HepG2 (cell line): ENCODE measurements around the gene PPP1CC. TPM values are rescaled to one million over a fixed set of nuclear protein-coding genes. Genes with fewer than 3 reads are reported as not detected.

ENCODE experiments used
- ETV5 ChIP-seq: IDR thresholded peaks from 2 replicates; pipeline ENCODE4 v1.6.1; 2018; ENCODE audit warnings: missing biosample characterization, missing genetic modification reagents, inconsistent platforms, borderline replicate concordance
- GTF3A ChIP-seq: sonication (generic); formaldehyde crosslinking; conservative IDR thresholded peaks from 2 replicates; pipeline ENCODE4 v1.4.0; 2020; ENCODE audit warnings: mild to moderate bottlenecking, missing genetic modification reagents
- HNRNPLL ChIP-seq: fragments of 200-400 bp; formaldehyde crosslinking; IDR thresholded peaks from 2 replicates; pipeline ENCODE4 v1.6.1; 2017; ENCODE audit warnings: mild to moderate bottlenecking, low read depth, low read length; ENCODE audit not compliant: poor library complexity, severe bottlenecking
- IRX3 ChIP-seq: sonication (generic); formaldehyde crosslinking; IDR thresholded peaks from 2 replicates; pipeline ENCODE4 v1.8.1; 2023; ENCODE audit warnings: mild to moderate bottlenecking, low read depth, missing genetic modification reagents, borderline replicate concordance
- MYNN ChIP-seq: sonication (generic); formaldehyde crosslinking; IDR thresholded peaks from 2 replicates; pipeline ENCODE4 v1.4.0; 2020; ENCODE audit warnings: mild to moderate bottlenecking, low read depth, missing genetic modification reagents
- RARA ChIP-seq: IDR thresholded peaks from 2 replicates; pipeline ENCODE4 v1.6.1; 2016; ENCODE audit warnings: missing genetic modification reagents, missing compliant biosample characterization
- SOX6 ChIP-seq, 2 experiments: fragments of 450-650 bp in 1 of 2; sonication (generic) in 1 of 2; formaldehyde crosslinking in 1 of 2; IDR thresholded peaks; 2 replicates each; pipeline versions ENCODE4 v1.4.0 to v1.6.1; 2017 to 2020; ENCODE audit warnings: antibody characterized with exemption in 1 of 2, mild to moderate bottlenecking in 1 of 2, missing genetic modification reagents in 1 of 2
- SRF ChIP-seq: IDR thresholded peaks from 2 replicates; pipeline ENCODE4 v1.6.1; 2011; ENCODE audit warnings: mild to moderate bottlenecking, low read depth, low read length, moderate library complexity
- ZBTB8A ChIP-seq: sonication (generic); formaldehyde crosslinking; IDR thresholded peaks from 2 replicates; pipeline ENCODE4 v1.4.0; 2020; ENCODE audit warnings: mild to moderate bottlenecking, low read depth, missing genetic modification reagents, borderline replicate concordance
- ZFP1 ChIP-seq: IDR thresholded peaks from 2 replicates; pipeline ENCODE4 v1.6.1; 2016
- ZFP82 ChIP-seq: sonication (generic); formaldehyde crosslinking; IDR thresholded peaks from 2 replicates; pipeline ENCODE4 v1.5.1; 2020; ENCODE audit warnings: mild to moderate bottlenecking, missing genetic modification reagents, borderline replicate concordance
- ZNF616 ChIP-seq: sonication (generic); formaldehyde crosslinking; IDR thresholded peaks from 2 replicates; pipeline ENCODE4 v1.5.0; 2020; ENCODE audit warnings: low read depth, mild to moderate bottlenecking, missing genetic modification reagents
- ZNF644 ChIP-seq: IDR thresholded peaks from 2 replicates; pipeline ENCODE4 v1.6.1; 2016; ENCODE audit warnings: low read depth
- polyA plus RNA-seq, 8 experiments: library from polyadenylated mRNA; depleted of rRNA in 3 of 8; stranded (reverse) in 7 of 8; unstranded in 1 of 8; fragments of >200 nt; fragmentation: Illumina TruSeq in 4 of 8; extraction: Trizol in 4 of 8; gene quantifications; 2 replicates each; pipeline versions ENCODE4 v1.2.1 to v1.2.3, GENCODE V29; 2011 to 2016; ENCODE audit warnings: low read depth in 4 of 8, missing spikeins in 1 of 8, mixed read lengths in 1 of 8; ENCODE audit not compliant: insufficient read depth in 1 of 8
- total RNA-seq, 5 experiments: library from RNA; depleted of rRNA; stranded (reverse); fragments of >200 nt; fragmentation: Illumina TruSeq; extraction: Trizol; gene quantifications; 2 replicates each; pipeline ENCODE4 v1.2.3, GENCODE V29; 2016; ENCODE audit warnings: low read depth in 1 of 5
- TF ChIP-seq, protein P1 (sequence below), 2 experiments: fragments of 450-650 bp in 1 of 2; sonication (generic) in 1 of 2; formaldehyde crosslinking; IDR thresholded peaks; 2 replicates each; pipeline versions ENCODE4 v1.5.0 to v1.8.0; 2020 to 2022; ENCODE audit warnings: mild to moderate bottlenecking in 1 of 2, missing genetic modification reagents in 1 of 2
- TF ChIP-seq, protein P2 (sequence below), 2 experiments: fragments of 450-650 bp in 1 of 2; sonication (generic) in 1 of 2; formaldehyde crosslinking in 1 of 2; IDR thresholded peaks; 2 replicates each; pipeline versions ENCODE4 v1.6.1 to v1.8.0; 2016 to 2022; ENCODE audit warnings: antibody characterized with exemption in 1 of 2, mild to moderate bottlenecking in 1 of 2, missing genetic modification reagents in 1 of 2
- TF ChIP-seq, protein P3 (sequence below): sonication (generic); formaldehyde crosslinking; IDR thresholded peaks from 2 replicates; pipeline ENCODE4 v1.8.0; 2022; ENCODE audit warnings: mild to moderate bottlenecking, missing genetic modification reagents, moderate library complexity

The PPP1CC gene
- total and polyA plus RNA-seq, 2 of the 13 experiments (the other 11 are each of a cell fraction or from before 2014, with no cell fraction given): 178 to 187 TPM

DNA sequence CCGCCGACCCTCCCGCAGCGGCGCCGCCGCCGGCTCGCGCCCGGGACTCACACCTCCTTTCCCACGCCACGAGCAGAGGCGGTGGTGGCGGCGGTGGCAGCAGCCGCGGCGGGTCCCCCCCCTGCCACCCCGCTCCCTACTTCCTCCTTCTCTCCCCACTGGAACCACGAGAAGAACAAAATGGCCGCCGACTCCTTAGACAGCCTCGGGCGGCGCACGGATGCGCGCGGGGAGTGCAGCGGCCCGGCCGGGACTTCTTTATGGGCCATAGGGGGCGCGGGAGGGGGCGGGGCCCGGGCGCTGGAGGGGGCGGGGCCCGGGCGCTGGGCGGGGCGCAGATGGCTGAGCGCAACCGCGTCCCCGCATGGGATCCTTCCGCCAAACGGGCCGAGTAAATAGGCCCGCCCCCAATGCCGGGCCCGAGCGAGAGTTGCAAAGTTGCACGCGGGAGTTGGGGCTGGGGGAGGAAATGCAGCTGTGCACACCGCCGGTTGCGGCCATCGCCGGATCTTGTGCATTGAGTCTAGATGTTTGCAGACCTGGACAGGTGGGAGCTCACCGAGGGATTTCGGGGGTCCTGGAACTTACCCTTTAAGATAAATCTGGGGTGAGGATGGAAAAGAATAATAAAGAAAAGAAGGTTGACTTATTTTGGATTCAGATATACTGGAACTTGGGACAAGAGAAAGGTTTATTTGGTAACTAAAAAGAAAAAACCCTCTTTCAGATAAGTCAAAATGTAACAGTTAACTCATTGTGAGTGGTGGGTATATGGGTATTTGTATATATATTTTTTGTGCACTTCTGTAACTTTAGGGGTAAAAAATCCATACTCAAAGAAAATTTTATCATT is at the start of gene PPP1CC (continued):
- TF ChIP-seq ZNF616 (CRISPR knock-in tag): peak; percentile 62; the same call in 1 of the 2 replicates
- TF ChIP-seq ZFP1: no peak
- peak; percentile 47; the same call in 1 of the 2 replicates for TF ChIP-seq ETV5 (CRISPR knock-in tag)
- TF ChIP-seq, protein P1, sequence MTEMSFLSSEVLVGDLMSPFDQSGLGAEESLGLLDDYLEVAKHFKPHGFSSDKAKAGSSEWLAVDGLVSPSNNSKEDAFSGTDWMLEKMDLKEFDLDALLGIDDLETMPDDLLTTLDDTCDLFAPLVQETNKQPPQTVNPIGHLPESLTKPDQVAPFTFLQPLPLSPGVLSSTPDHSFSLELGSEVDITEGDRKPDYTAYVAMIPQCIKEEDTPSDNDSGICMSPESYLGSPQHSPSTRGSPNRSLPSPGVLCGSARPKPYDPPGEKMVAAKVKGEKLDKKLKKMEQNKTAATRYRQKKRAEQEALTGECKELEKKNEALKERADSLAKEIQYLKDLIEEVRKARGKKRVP (CRISPR knock-in tag; IDR thresholded peaks at IDR 0.05): peak in 1 of 2 experiments; percentile 25; a peak in 1 of 4 replicates
- no peak for TF ChIP-seq ZBTB8A (CRISPR knock-in tag)
- TF ChIP-seq, protein P2, sequence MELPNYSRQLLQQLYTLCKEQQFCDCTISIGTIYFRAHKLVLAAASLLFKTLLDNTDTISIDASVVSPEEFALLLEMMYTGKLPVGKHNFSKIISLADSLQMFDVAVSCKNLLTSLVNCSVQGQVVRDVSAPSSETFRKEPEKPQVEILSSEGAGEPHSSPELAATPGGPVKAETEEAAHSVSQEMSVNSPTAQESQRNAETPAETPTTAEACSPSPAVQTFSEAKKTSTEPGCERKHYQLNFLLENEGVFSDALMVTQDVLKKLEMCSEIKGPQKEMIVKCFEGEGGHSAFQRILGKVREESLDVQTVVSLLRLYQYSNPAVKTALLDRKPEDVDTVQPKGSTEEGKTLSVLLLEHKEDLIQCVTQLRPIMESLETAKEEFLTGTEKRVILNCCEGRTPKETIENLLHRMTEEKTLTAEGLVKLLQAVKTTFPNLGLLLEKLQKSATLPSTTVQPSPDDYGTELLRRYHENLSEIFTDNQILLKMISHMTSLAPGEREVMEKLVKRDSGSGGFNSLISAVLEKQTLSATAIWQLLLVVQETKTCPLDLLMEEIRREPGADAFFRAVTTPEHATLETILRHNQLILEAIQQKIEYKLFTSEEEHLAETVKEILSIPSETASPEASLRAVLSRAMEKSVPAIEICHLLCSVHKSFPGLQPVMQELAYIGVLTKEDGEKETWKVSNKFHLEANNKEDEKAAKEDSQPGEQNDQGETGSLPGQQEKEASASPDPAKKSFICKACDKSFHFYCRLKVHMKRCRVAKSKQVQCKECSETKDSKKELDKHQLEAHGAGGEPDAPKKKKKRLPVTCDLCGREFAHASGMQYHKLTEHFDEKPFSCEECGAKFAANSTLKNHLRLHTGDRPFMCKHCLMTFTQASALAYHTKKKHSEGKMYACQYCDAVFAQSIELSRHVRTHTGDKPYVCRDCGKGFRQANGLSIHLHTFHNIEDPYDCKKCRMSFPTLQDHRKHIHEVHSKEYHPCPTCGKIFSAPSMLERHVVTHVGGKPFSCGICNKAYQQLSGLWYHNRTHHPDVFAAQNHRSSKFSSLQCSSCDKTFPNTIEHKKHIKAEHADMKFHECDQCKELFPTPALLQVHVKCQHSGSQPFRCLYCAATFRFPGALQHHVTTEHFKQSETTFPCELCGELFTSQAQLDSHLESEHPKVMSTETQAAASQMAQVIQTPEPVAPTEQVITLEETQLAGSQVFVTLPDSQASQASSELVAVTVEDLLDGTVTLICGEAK (IDR thresholded peaks at IDR 0.05): no peak
- TF ChIP-seq, protein P2 (CRISPR knock-in tag; IDR thresholded peaks at IDR 0.05): peak; percentile 89
- no peak for TF ChIP-seq SOX6 (IDR thresholded peaks at IDR 0.05)
- peak; percentile 29; the same call in 1 of the 2 replicates for TF ChIP-seq SOX6 (CRISPR knock-in tag; IDR thresholded peaks at IDR 0.05)
- TF ChIP-seq RARA (CRISPR knock-in tag): no peak; the same call in 1 of the 2 replicates
- TF ChIP-seq SRF: 0 out of 2 replicates have a peak, but pooled peaks have one; percentile 39
- no peak for TF ChIP-seq ZFP82 (CRISPR knock-in tag)
- TF ChIP-seq, protein P3, sequence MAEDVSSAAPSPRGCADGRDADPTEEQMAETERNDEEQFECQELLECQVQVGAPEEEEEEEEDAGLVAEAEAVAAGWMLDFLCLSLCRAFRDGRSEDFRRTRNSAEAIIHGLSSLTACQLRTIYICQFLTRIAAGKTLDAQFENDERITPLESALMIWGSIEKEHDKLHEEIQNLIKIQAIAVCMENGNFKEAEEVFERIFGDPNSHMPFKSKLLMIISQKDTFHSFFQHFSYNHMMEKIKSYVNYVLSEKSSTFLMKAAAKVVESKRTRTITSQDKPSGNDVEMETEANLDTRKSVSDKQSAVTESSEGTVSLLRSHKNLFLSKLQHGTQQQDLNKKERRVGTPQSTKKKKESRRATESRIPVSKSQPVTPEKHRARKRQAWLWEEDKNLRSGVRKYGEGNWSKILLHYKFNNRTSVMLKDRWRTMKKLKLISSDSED: no peak
- peak; percentile 61 for TF ChIP-seq HNRNPLL
- TF ChIP-seq MYNN (CRISPR knock-in tag): no peak
- TF ChIP-seq ZNF644 (CRISPR knock-in tag): no peak
- no peak for TF ChIP-seq IRX3 (CRISPR knock-in tag)
- no peak for TF ChIP-seq GTF3A (CRISPR knock-in tag)
